Stimulated activated memory B cell treated with anti-CD40 and anti-IgM and Interleukin-4, amounts not matched to agents 10 μg/mL and 1 μg/mL and 100 μg/mL, for 72 hours (primary cell): Measurements from ENCODE around the gene ADAD2.

Source experiments
- ATAC-seq: fragments of 150-1000 bp; cut with Tn5 transposase; 2 replicates; pipeline ENCODE4 v1.10.0; 2021
- H3K27ac Mint-ChIP-seq: one replicate; pipeline ENCODE4 v1.8.0; 2022; ENCODE audit warnings: mild to moderate bottlenecking, mixed read lengths
- H3K27me3 Mint-ChIP-seq: one replicate; pipeline ENCODE4 v1.8.0; 2022; ENCODE audit warnings: mixed read lengths
- H3K36me3 Mint-ChIP-seq: one replicate; pipeline ENCODE4 v1.8.0; 2022; ENCODE audit warnings: mixed read lengths
- H3K4me1 Mint-ChIP-seq: one replicate; pipeline ENCODE4 v1.8.0; 2022; ENCODE audit warnings: mixed read lengths
- H3K4me3 Mint-ChIP-seq: one replicate; pipeline ENCODE4 v1.8.0; 2022; ENCODE audit warnings: mild to moderate bottlenecking, moderate library complexity, mixed read lengths
- H3K9me3 Mint-ChIP-seq: one replicate; pipeline ENCODE4 v1.8.0; 2022; ENCODE audit warnings: mixed read lengths

Gene ADAD2

DNA sequence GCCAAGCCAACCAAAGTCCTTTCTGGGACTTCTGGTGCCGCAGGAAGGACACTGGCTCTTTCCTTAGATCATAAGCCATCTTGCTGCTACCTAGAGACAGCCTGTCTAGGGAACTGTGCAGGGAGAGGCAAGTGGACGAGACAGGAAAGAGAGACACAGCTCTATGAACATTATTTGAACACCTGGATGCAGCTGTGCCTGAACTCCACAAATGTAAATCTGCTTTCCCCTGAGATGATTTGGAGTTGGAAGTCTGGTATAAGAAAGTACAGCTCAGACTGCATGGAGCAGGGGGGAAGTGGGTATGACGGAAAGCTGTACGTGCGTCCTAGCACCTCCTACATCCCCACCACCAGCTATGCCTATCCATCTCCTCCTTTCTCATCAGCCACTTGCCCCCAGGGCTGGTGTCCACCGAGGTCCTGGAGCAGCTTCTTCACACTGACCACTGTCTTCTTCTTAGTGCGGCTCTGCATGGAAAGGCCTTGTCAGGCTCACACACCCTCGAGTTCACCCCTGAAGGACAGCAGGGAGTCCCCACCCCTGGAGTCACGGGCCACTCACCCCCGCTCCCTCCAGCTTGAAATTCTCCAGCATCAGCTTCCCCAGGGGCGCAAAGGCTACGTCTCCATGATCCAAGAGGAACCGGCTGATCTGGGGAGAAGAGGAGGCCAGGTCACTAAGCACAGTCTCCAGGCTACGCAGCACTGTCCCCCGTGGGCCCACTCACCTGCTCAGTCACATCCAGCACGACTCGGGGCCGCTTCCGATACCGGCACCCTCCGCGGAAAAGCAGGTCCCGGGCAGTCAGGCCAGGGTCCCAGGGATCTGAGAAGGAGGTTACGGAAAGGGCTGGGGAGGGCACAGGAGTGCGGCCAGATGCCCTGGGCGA is 8.0 kb upstream of the ADAD2 start:
- Mint-ChIP-seq H3K9me3 (no peaks in the 10 kb centered on the region), H3K4me3 (no peak overlapping the region), H3K36me3 (peaks cover 54% of the 10 kb centered on the region), H3K27me3 (no peaks in the 10 kb centered on the region), H3K4me1 (peaks cover 31% of the 10 kb centered on the region), H3K27ac (no peak overlapping the region)
- ATAC-seq: no peak

DNA sequence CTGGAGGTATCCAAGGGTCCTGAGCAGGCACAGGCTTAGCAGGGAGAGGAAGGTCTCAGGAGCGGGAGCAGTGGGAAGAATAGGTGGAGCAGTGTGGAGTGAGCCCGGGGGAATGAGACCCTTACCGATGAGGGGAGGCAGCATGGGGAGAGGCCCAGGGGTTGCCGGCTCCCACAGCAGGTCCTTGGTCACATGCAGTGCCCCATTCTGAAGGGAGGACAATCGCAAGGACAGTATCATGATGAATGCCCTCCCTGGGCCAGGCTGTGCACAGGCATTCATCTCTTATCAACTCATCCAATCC is 7.4 kb upstream of the ADAD2 start:
- no peak overlapping the region for H3K4me3 Mint-ChIP-seq
- no peaks in the 10 kb centered on the region for H3K9me3 Mint-ChIP-seq
- no peaks in the 10 kb centered on the region for H3K27me3 Mint-ChIP-seq
- peaks cover 48% of the 10 kb centered on the region for H3K36me3 Mint-ChIP-seq
- no peak overlapping the region for H3K27ac Mint-ChIP-seq
- peaks cover 31% of the 10 kb centered on the region for H3K4me1 Mint-ChIP-seq
- no peak for ATAC-seq

DNA sequence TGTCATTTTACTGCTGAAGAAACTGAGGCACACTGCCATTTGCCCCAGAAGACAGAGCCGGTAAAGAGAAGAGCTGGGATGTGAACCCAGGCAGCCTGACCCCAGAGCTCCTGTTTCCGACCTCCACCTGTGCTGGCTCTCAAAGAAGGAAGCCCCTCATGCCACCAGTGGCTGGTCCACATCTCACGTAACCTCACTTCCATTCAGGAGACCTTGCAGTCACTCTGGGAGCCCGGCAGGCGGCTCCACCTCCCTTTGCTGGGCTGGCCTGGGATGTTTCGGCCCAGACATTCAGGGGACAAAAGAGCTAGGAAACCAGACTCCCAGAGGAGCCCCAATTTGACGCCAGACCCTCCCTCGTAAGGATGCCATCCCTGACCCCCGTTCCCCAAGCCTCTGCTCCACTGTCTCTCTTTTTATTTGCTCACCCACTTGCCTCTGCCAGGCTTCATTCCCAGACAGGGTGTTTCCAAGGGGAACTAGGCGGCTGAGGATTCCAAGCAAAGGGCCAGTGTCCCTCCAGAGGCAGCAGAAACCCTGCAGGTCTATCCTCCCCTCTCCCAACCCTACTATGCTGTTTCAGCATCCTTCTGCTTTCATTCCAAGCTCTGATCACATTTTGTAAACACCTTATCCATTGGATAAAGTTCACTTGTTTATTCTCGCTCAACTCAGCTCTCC is 6.9 kb upstream of the ADAD2 start:
- no peak for ATAC-seq
- no peak overlapping the region for H3K4me3 Mint-ChIP-seq
- no peaks in the 10 kb centered on the region for H3K9me3 Mint-ChIP-seq
- H3K36me3 Mint-ChIP-seq: peaks cover 45% of the 10 kb centered on the region
- peaks cover 31% of the 10 kb centered on the region for H3K4me1 Mint-ChIP-seq
- H3K27ac Mint-ChIP-seq: peak overlapping the region; percentile 0
- no peaks in the 10 kb centered on the region for H3K27me3 Mint-ChIP-seq

DNA sequence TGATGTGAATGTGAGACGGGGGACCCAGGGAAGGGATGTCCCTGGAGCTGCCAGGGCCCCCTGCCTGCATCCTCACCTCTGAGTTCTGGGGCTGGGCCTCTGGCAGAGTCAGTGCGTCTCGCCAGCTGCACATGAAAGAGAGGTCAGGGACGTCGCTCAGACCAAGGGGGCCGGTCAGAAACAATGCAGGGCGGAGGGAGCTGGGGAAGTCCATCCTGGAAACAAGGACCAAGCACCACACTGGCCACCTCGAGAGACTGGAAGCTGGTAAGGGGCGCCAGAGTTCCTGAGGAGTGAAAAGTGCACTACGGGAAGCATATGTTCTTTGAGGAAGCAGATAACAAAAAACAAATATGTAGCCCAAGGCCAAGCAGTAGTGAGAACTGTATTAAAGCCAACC is 6.2 kb upstream of the ADAD2 start:
- H3K27me3 Mint-ChIP-seq: no peaks in the 10 kb centered on the region
- peaks cover 31% of the 10 kb centered on the region for H3K4me1 Mint-ChIP-seq
- H3K4me3 Mint-ChIP-seq: peak overlapping the region; percentile 97
- H3K9me3 Mint-ChIP-seq: no peaks in the 10 kb centered on the region
- ATAC-seq: no peak
- peaks cover 45% of the 10 kb centered on the region for H3K36me3 Mint-ChIP-seq
- peak overlapping the region; percentile 0 for H3K27ac Mint-ChIP-seq

DNA sequence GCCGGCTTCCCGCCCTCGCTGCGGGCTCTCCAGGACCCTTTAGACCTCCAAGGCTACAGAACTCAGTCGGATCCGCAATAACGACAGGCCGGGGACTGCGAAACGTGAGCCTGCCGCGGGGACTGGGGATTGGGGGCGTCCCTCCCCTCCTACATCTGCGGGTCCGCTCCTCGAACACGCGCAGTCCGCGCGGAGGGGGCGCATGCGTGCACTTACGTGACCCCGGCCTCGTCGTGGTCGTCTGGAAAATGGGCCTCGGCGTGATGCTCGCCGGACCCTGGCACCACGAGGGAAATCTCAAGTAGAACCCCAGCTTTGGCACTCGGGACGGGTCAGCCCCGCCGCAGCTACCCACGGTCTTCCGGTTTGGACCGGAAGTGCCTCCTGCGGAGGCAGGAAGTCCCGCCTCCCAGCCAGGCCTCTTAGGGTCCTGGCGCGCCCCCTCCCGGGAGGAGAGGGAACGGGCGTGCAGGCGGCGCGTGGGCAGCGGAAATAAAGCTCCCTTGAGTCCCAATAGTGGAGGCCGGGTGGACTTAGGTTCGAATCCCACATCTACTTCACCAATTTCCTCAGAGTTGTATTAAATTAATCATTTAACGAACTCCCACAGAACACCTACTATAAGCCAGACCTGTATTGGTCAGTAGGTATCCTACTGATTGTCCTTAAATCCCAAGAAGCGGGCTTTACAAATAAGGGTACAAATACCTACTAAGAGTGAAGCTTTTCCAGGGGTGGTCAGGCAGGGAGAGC is 4.1 kb upstream of the ADAD2 start, which contains the start of gene TAF1C:
TSS of gene TAF1C (minus strand) at position 373 of the 753 bp plus-strand sequence. CDS start 2,069 bp downstream, outside the sequence.
- Mint-ChIP-seq H3K4me3 (peak within 1 kb of the TSS; percentile 97), H3K27me3 (no peaks in the 10 kb centered on the region), H3K36me3 (peaks cover 32% of the 10 kb centered on the region), H3K4me1 (peaks cover 31% of the 10 kb centered on the region), H3K27ac (peak within 1 kb of the TSS; percentile 98), H3K9me3 (no peaks in the 10 kb centered on the region)
- peak; percentile 96 for ATAC-seq

DNA sequence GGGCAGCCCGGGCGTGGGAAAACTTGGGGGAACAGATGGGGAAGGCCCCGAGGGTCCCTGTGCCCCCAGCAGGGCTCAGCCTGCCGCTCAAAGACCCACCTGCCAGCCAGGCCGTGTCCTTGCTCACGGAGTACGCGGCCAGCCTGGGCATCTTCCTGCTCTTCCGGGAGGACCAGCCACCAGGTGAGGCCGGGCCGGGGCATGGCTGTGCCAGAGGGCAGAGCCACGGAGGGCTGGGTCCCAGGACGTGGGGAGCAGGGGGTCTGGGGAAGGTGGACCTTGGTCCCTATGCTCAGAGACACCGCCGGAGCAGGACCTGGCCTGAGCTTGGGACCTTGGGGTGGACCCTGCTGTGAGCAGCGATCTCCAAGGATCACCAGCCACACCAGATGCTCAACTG is 509 bp downstream of the ADAD2 start:
- Mint-ChIP-seq H3K27ac (no peak overlapping the region), H3K27me3 (peaks cover 15% of the 10 kb centered on the region), H3K4me3 (no peak overlapping the region), H3K36me3 (peaks cover 5% of the 10 kb centered on the region), H3K9me3 (no peaks in the 10 kb centered on the region), H3K4me1 (peaks cover 15% of the 10 kb centered on the region)
- no peak for ATAC-seq

DNA sequence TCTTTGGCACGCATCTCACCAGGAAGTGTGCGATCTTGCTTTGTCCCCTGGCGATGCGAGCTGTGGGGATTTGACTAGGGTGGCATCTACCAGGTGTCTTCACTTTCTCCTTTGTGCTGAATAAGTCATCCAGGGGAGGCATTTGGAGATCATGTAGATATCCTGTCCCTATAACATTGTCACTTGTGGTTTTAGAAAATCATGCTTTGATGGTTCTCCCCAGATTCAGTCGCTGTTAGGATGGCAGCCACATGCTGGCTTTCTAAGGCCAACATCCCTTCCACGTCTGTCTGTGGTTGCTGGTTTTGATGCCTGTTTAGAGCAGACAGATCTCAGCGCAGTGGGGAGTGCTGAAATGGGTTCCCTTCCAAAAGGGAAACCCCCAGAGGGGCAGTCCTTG is 2.5 kb downstream of the ADAD2 start:
- Mint-ChIP-seq H3K9me3 (no peaks in the 10 kb centered on the region), H3K27me3 (peaks cover 35% of the 10 kb centered on the region), H3K36me3 (no peaks in the 10 kb centered on the region), H3K4me1 (peaks cover 10% of the 10 kb centered on the region), H3K27ac (peak overlapping the region; percentile 69), H3K4me3 (no peak overlapping the region)
- ATAC-seq: no peak

DNA sequence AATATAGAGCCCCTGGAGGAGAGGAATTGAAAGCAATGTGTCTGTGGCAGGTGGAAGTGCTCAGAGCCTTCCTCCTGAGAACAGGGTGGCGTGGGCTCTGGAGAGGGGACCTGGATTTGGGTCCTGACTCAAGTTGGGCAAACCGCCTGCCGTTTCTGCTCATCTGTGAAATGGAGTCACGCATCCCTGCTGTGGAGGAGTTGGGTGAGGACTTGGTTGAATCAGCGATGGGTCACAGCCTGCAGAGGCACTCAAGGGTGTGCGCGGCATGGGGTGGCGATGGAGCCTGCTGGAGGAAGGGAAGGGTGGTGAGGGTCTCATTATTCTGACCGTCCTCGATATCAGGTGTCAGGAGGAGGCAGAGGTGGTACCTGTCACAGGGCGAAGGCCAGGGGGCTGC is 3.1 kb downstream of the ADAD2 start:
- ATAC-seq: no peak
- Mint-ChIP-seq H3K4me1 (peaks cover 10% of the 10 kb centered on the region), H3K27ac (peak overlapping the region; percentile 69), H3K9me3 (no peaks in the 10 kb centered on the region), H3K27me3 (peaks cover 40% of the 10 kb centered on the region), H3K36me3 (no peaks in the 10 kb centered on the region), H3K4me3 (peak overlapping the region; percentile 23)

DNA sequence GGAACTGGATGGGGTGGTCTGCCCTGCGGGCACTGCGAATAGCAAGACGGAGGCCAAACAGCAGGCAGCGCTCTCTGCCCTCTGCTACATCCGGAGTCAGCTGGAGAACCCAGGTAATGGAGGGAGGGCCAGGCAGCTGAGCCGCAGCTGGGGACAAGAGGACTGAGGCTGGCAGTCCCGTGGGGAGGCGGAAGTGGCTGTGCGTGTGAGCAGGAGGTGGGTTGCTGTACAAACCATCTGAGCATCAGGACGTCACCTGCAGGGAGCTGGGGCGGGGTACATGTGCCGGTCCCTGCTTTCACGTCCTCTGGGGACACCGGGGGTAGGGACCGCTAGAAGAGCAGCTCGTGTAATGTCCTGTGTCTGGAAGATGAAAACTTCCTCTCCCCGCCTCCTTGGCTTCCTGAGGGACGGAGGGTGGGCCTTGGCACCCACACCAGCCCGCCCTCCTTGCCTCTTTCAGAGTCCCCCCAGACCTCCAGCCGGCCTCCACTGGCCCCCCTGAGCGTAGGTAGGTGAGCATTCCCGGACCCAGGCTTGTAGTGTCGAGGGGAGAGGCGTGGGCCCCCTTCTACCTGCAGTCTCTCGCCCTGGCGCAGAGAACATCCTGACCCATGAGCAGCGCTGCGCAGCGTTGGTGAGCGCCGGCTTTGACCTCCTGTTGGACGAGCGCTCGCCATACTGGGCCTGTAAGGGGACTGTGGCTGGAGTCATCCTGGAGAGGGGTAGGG is 3.7 kb downstream of the ADAD2 start:
- Mint-ChIP-seq H3K36me3 (no peaks in the 10 kb centered on the region), H3K9me3 (no peaks in the 10 kb centered on the region), H3K4me1 (peaks cover 10% of the 10 kb centered on the region), H3K27ac (peak overlapping the region; percentile 69), H3K27me3 (peaks cover 42% of the 10 kb centered on the region), H3K4me3 (peak overlapping the region; percentile 23)
- peak; percentile 68 for ATAC-seq

DNA sequence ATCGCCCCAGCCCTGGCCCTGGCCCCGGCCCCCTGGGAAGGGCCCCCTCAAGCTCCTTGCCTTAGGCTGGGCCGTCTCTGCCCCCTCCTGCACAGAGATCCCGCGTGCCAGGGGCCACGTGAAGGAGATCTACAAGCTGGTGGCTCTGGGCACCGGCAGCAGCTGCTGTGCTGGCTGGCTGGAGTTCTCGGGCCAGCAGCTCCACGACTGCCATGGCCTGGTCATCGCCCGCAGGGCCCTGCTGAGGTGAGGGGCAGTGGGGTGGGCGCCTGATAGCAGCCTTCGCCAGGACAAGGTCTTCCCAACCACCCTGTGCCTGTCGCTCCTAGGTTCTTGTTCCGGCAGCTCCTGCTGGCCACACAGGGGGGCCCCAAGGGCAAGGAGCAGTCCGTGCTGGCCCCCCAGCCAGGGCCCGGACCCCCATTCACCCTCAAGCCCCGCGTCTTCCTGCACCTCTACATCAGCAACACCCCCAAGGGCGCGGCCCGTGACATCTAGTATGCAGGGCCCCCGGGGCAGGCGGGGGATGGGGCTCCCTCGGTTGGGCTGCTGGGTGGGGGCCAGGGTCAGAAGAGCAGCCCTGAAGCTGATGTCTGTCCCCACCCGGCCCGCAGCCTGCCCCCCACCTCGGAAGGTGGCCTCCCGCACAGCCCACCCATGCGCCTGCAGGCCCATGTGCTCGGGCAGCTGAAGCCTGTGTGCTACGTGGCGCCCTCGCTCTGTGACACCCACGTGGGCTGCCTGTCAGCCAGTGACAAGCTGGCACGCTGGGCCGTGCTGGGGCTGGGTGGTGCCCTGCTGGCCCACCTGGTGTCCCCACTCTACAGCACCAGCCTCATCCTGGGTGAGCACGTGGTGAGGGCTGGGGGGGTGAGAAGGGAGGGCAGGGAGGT is 4.5 kb downstream of the ADAD2 start:
- peaks cover 10% of the 10 kb centered on the region for H3K4me1 Mint-ChIP-seq
- peaks cover 42% of the 10 kb centered on the region for H3K27me3 Mint-ChIP-seq
- H3K4me3 Mint-ChIP-seq: no peak overlapping the region
- ATAC-seq: peak; percentile 24
- H3K27ac Mint-ChIP-seq: peak overlapping the region; percentile 69
- H3K36me3 Mint-ChIP-seq: no peaks in the 10 kb centered on the region
- H3K9me3 Mint-ChIP-seq: no peaks in the 10 kb centered on the region

DNA sequence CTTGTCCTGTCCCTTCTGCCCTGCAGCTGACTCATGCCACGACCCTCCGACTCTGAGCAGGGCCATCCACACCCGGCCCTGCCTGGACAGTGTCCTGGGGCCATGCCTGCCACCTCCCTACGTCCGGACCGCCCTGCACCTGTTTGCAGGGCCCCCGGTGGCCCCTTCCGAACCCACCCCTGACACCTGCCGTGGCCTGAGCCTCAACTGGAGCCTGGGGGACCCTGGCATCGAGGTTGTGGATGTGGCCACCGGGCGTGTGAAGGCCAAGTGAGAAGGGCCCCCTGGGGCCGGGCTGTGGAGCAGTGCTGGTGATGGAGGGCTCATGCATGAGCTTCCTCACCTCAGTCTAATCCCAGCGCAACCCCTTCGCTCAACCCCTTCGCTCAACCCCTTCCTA is 5.1 kb downstream of the ADAD2 start:
- Mint-ChIP-seq H3K27ac (no peak overlapping the region), H3K4me1 (peaks cover 10% of the 10 kb centered on the region), H3K36me3 (no peaks in the 10 kb centered on the region), H3K4me3 (no peak overlapping the region), H3K9me3 (no peaks in the 10 kb centered on the region), H3K27me3 (peaks cover 42% of the 10 kb centered on the region)
- ATAC-seq: no peak

DNA sequence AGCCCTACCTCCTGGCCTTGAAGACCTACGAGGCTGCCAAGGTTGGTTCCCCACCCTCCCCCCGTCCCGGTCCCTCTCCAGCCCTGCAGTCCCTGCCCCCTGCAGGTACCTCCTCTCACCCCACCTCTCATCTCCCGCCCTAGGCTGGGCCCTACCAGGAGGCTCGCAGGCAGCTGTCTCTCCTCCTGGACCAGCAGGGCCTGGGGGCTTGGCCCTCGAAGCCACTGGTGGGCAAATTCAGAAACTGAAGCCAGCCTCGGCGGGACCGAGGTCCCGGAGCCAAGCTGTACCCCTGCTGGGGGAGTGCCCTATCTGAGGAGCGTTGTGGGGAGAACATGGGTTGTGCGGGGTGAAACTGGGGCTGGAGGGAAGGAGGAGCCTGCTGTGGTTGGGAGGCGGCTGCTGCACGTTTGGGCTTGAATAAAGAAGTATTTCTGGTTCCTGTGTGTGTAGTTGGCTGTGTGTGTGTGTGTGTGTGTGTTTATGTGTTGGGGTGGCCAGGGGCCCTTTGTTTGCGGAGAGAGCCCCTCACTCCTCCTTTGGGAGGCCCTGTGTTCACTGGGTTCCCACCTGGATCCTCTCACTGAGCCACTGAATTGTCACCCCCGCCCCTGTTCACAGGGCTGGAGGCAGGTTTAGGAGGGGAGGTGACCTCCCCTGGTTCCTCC is 5.9 kb downstream of the ADAD2 start:
- Mint-ChIP-seq H3K27ac (no peak overlapping the region), H3K27me3 (peaks cover 42% of the 10 kb centered on the region), H3K36me3 (no peaks in the 10 kb centered on the region), H3K4me1 (peaks cover 10% of the 10 kb centered on the region), H3K4me3 (no peak overlapping the region), H3K9me3 (no peaks in the 10 kb centered on the region)
- ATAC-seq: no peak

DNA sequence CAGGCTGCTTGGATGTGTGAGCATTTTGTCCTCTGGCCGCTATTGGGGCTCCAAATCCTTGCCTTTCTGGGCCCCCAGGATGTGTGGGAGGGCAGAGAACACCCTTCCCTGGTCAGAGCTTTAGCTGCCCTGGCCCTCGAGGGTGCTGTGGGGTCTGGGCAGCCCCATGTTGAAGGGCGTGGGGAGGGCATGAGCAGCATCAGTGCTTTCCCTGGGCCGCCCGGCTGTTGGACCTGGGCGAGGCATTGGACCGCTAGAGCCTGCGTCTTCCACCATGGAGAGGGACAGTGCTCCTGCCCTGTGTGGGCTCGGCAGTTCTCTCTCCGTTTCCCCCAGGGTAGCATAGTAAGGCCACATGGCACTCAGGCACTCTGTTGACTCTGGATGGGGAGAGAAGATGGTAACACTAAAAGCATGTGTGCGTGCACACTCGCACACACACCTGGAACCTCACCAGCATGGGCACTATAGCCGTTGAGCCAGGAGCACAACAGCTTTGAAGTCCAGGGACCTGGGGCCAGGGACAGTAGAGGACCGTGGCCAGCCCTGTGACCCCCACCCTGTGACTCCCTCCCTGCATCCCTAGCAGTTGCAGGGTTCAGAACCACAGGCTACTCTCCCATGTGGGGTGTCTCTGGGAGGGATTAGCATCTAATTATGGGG is 6.6 kb downstream of the ADAD2 start:
- Mint-ChIP-seq H3K4me1 (peaks cover 10% of the 10 kb centered on the region), H3K27ac (no peak overlapping the region)
- no peak for ATAC-seq

More for the DNA sequence above, 6.6 kb downstream of the ADAD2 start:
- no peaks in the 10 kb centered on the region for H3K36me3 Mint-ChIP-seq
- H3K4me3 Mint-ChIP-seq: no peak overlapping the region
- H3K9me3 Mint-ChIP-seq: peaks cover 1% of the 10 kb centered on the region
- H3K27me3 Mint-ChIP-seq: peaks cover 42% of the 10 kb centered on the region
